Mesothelial cell of epicardium (in vitro differentiated cells): ENCODE results near the gene TBC1D7. TPM values are rescaled to one million over a fixed set of nuclear protein-coding genes. Genes with fewer than 3 reads are reported as not detected.

Source experiments
- DNase-seq, 2 experiments: peaks; one replicate each; pipeline ENCODE4 v3.0.0; 2021; ENCODE audit warnings: low spot score in 2 of 2; ENCODE audit not compliant: unreplicated experiment in 2 of 2
- H3K27ac Mint-ChIP-seq: 2 replicates; pipeline ENCODE4 v1.8.0; 2021; ENCODE audit warnings: mixed read lengths
- H3K27me3 Mint-ChIP-seq: 2 replicates; pipeline ENCODE4 v1.8.0; 2021; ENCODE audit warnings: low read depth, mixed read lengths
- H3K36me3 Mint-ChIP-seq: 2 replicates; pipeline ENCODE4 v1.8.0; 2021; ENCODE audit warnings: mixed read lengths
- H3K4me1 Mint-ChIP-seq: 2 replicates; pipeline ENCODE4 v1.8.0; 2021; ENCODE audit warnings: mixed read lengths
- H3K4me3 Mint-ChIP-seq: 2 replicates; pipeline ENCODE4 v1.8.0; 2021; ENCODE audit warnings: mild to moderate bottlenecking, moderate library complexity, mixed read lengths
- H3K9me3 Mint-ChIP-seq: 2 replicates; pipeline ENCODE4 v1.8.0; 2021; ENCODE audit warnings: mixed read lengths
- CTCF ChIP-seq: fragments of 200-600 bp; sonication (generic); IDR thresholded peaks from one replicate; pipeline ENCODE4 v1.5.0; 2021; ENCODE audit warnings: antibody characterized with exemption; ENCODE audit not compliant: unreplicated experiment
- total RNA-seq: library from RNA; stranded (reverse); gene quantifications from 3 replicates; pipeline ENCODE4 v1.2.1, GENCODE V29; 2021

TBC1D7 gene
- total RNA-seq, 1 donor from 2014 or later: 26.4 TPM

- no peaks in the 10 kb centered on the region for H3K36me3 Mint-ChIP-seq
- no peak overlapping the region for H3K27ac Mint-ChIP-seq
- peaks cover 6% of the 10 kb centered on the region for H3K27me3 Mint-ChIP-seq
- TF ChIP-seq CTCF: no peak
- DNase-seq: no peak
- peaks cover 30% of the 10 kb centered on the region for H3K4me1 Mint-ChIP-seq
- H3K4me3 Mint-ChIP-seq: no peak overlapping the region
- no peaks in the 10 kb centered on the region for H3K9me3 Mint-ChIP-seq
Measured at GRCh38 chr6:13372688-13373487, 44.6 kb upstream of the TBC1D7 start.

GRCh38 chr6:13372076-13372475 lies 43.7 kb upstream of the TBC1D7 start:
- DNase-seq: no peak
- Mint-ChIP-seq H3K9me3 (no peaks in the 10 kb centered on the region), H3K4me3 (no peak overlapping the region), H3K36me3 (no peaks in the 10 kb centered on the region), H3K4me1 (peaks cover 37% of the 10 kb centered on the region), H3K27ac (peak overlapping the region; percentile 70), H3K27me3 (peaks cover 2% of the 10 kb centered on the region)
- no peak for TF ChIP-seq CTCF

GRCh38 chr6:13371421-13372072 lies 43.2 kb upstream of the TBC1D7 start:
- no peak for DNase-seq
- Mint-ChIP-seq H3K27me3 (peaks cover 2% of the 10 kb centered on the region), H3K9me3 (no peaks in the 10 kb centered on the region), H3K27ac (peak overlapping the region; percentile 60), H3K4me1 (peaks cover 37% of the 10 kb centered on the region), H3K36me3 (no peaks in the 10 kb centered on the region), H3K4me3 (no peak overlapping the region)
- TF ChIP-seq CTCF: no peak

GRCh38 chr6:13370623-13371022 lies 42.3 kb upstream of the TBC1D7 start:
- no peak overlapping the region for H3K4me3 Mint-ChIP-seq
- H3K4me1 Mint-ChIP-seq: peaks cover 37% of the 10 kb centered on the region
- DNase-seq: no peak
- H3K9me3 Mint-ChIP-seq: no peaks in the 10 kb centered on the region
- TF ChIP-seq CTCF: no peak
- H3K27ac Mint-ChIP-seq: peak overlapping the region; percentile 60
- H3K36me3 Mint-ChIP-seq: no peaks in the 10 kb centered on the region
- H3K27me3 Mint-ChIP-seq: peaks cover 2% of the 10 kb centered on the region

GRCh38 chr6:13369591-13369990 lies 41.3 kb upstream of the TBC1D7 start:
- Mint-ChIP-seq H3K4me1 (peaks cover 37% of the 10 kb centered on the region), H3K9me3 (no peaks in the 10 kb centered on the region), H3K27ac (no peak overlapping the region), H3K27me3 (peaks cover 2% of the 10 kb centered on the region), H3K4me3 (no peak overlapping the region), H3K36me3 (no peaks in the 10 kb centered on the region)
- no peak for DNase-seq
- no peak for TF ChIP-seq CTCF
